ENCODE data around the gene ZNF407. TPM values are rescaled to one million over a fixed set of nuclear protein-coding genes. Genes with fewer than 3 reads are reported as not detected.

ZNF407 gene
- total RNA-seq, 1 donor from 2014 or later: 19.8 TPM

DNA sequence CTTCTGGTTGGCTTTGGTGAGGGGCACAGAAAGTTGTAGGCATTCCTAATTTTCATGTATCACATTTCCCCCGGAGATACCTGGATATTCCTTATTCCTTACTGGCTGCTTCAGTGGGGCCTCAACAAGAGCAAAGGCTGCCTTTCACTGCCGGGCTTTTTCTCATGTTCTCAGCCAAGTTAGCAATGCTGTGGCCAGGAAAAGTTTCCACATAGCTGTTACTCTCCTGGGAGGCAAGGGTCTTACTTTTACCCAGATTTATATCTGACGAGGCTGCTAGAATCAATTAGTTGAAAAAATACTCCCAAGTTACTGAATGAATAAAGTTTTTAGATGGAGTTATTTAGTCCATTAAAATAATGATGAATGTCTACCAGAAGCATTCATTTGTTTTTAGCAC is 230.5 kb downstream of the ZNF407 start:
- H3K9me3 Mint-ChIP-seq: no peaks in the 10 kb centered on the region
- DNase-seq (ENCODE audit: low spot score): no peak
- no peaks in the 10 kb centered on the region for H3K36me3 Mint-ChIP-seq (ENCODE audit: low read depth)
- intact Hi-C loops (cut with micrococcal nuclease): no loop called here
- no peaks in the 10 kb centered on the region for H3K27me3 Mint-ChIP-seq (ENCODE audit: insufficient read depth)
- no peak overlapping the region for H3K4me3 Mint-ChIP-seq
- no peak overlapping the region for H3K27ac Mint-ChIP-seq
- H3K4me1 Mint-ChIP-seq (ENCODE audit: low read depth): no peaks in the 10 kb centered on the region

DNA sequence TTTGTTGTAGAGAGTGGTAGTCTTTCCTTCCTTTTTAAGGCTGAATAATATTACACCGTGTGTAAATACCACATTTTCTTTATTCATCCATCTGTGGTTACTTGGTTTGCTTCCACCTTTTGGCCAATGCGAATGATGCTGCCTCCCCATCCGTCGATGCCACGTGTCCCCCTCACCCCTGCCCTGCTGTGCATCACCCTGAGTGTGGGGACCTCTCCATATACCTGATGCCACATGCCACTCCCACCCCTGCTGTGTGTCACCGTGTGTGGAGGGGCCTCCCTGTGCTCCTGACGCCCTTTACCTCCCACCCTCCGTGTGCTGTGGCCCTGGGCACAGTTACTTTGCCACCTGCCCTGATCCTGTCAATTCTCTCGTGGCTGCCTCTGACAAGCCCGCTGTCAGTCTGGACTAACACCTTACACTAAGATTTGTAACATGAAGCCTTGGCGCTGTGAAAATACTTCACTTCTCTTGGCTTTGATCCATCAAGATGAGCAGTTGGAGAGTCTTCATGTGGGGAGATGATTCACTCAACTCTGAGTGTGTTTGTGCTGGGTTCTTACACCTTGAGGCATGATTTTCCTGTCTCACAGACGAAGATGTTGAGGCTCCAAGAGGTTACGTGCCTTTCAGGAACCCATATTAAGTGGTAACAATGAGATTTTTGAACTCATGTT is 234.0 kb downstream of the ZNF407 start:
- DNase-seq (ENCODE audit: low spot score): no peak
- H3K27ac Mint-ChIP-seq: no peak overlapping the region
- H3K27me3 Mint-ChIP-seq (ENCODE audit: insufficient read depth): no peaks in the 10 kb centered on the region
- H3K36me3 Mint-ChIP-seq (ENCODE audit: low read depth): no peaks in the 10 kb centered on the region
- no peaks in the 10 kb centered on the region for H3K9me3 Mint-ChIP-seq
- H3K4me1 Mint-ChIP-seq (ENCODE audit: low read depth): peaks cover 8% of the 10 kb centered on the region
- intact Hi-C loops (cut with micrococcal nuclease): no loop called here
- no peak overlapping the region for H3K4me3 Mint-ChIP-seq

DNA sequence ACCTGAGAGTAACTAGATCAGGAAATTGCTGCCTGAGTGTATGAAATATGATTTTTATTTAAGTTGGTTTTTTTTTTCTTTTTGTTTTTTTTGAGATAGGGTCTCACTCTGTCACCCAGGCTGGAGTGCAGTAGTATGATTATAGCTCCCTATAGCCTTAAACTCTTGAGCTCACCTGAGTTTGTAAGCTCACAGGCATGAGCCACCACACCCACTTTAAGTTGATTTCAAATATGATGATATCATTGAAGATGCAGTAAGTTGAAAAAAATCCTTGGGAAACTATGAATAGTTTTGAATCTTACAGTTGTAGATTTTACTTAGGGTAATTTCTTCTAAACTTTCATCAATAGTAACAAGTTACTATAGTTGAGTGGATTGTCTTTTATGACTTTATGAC is 234.7 kb downstream of the ZNF407 start:
- Mint-ChIP-seq H3K27ac (no peak overlapping the region), H3K4me1 (ENCODE audit: low read depth) (peaks cover 8% of the 10 kb centered on the region), H3K36me3 (ENCODE audit: low read depth) (no peaks in the 10 kb centered on the region), H3K9me3 (no peaks in the 10 kb centered on the region), H3K4me3 (no peak overlapping the region), H3K27me3 (ENCODE audit: insufficient read depth) (no peaks in the 10 kb centered on the region)
- intact Hi-C loops (cut with micrococcal nuclease): no loop called here
- DNase-seq (ENCODE audit: low spot score): no peak

DNA sequence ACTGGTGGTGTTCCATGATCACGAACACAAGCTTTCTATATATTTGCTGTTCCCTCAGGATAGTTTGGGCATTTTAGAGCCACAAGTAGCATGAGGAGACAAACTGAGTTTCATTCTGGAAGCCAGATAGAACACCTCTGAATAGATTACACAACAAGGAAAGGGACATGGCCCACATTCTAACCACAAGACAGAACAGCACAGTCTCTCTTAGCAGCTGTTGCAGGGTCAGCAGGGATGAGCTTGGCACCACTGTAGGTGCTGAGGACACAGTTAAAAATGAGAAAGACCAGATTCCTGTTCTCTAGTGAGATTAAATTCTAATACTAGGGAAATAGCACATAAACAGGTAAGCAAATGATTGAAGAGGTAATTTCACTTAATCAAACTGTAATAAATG is 235.3 kb downstream of the ZNF407 start:
- DNase-seq (ENCODE audit: low spot score): no peak
- Mint-ChIP-seq H3K4me1 (ENCODE audit: low read depth) (peaks cover 11% of the 10 kb centered on the region), H3K4me3 (no peak overlapping the region), H3K36me3 (ENCODE audit: low read depth) (peaks cover under 1% of the 10 kb centered on the region), H3K27me3 (ENCODE audit: insufficient read depth) (no peaks in the 10 kb centered on the region), H3K9me3 (no peaks in the 10 kb centered on the region), H3K27ac (no peak overlapping the region)
- intact Hi-C loops (cut with micrococcal nuclease): no loop called here

DNA sequence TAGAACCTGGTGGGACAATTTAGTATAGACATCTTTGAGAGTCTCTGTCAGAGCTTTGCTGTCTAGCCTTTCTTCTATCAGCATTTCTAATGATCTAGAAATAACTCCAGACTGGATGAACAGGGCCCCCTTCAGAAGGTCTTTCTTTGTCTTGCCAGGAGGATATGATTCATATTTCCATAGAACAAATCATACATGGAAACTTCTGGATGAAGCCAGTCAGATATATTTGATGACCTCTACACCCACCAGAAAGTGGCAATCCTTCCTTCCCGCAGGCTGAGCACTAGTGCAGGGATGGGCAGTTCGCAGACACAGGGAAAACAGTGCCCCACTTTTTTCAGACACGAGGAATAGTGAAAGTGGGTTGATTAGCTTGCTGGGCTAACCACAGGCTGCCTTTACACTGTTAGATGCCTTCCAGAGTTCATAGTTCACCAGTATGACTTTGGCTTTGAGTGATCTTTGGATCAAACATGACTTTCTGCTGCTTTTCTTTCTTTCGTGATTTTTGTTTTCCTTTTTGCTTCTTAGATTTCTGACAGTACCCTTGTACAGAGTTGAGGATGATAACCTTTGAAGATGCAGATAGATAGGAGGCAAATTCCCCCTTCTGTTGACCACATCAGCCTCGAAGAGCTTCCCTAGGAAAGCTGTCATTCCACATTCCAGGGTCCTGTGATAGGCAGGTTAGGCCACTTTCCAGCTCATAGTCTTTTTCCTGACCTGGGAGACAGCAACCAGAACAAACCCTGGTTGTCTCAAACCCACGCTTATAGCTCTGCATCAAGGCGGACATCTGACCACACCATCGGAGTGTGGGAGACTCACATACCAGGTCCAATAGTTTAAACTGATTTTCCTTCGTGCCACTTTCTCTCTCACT is 237.0 kb downstream of the ZNF407 start:
- no peak for DNase-seq (ENCODE audit: low spot score)
- Mint-ChIP-seq H3K36me3 (ENCODE audit: low read depth) (peaks cover 4% of the 10 kb centered on the region), H3K27me3 (ENCODE audit: insufficient read depth) (no peaks in the 10 kb centered on the region), H3K27ac (no peak overlapping the region), H3K9me3 (no peaks in the 10 kb centered on the region), H3K4me1 (ENCODE audit: low read depth) (peaks cover 21% of the 10 kb centered on the region), H3K4me3 (no peak overlapping the region)
- intact Hi-C loops (cut with micrococcal nuclease): no loop called here

DNA sequence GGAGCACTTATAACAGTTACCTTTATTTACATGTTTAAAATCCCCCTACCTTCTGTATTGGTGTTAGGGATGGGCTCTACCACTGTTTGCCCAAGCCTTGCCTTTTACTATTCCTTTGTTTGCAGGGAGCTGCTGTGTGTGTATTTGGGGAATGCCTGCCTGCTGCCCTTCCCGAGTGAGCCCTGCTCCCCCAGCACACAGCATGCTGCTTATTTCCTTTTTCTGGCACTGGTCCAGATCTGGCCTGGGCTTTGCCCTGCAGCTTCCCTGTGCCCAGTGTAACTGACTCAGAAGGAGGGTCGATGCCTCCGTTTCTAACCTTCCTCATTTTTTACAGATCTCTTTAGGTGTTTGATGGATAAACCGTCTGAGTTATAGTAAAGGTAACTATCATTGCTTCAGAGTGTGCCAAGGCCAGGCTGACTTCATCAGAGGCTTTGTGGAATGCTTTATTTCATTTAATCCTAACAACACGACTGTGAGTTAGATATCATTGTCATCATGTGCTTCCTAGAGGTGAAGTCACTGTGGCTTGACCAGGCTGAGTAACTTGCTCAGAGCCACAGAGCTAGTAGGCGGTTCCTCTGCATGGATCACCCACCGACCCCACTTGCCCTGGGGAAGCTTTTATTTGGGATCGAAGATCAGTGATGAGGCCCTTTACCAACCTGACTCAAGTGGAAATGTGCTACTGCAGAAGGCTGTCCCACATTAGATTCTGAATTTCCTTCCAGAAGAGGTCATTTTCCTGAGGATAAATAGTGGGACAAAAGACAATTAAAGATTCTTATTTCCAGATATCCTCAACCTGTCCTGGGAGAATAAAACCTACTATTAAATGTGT is 238.8 kb downstream of the ZNF407 start:
- Mint-ChIP-seq H3K27ac (no peak overlapping the region), H3K9me3 (peaks cover 5% of the 10 kb centered on the region), H3K27me3 (ENCODE audit: insufficient read depth) (no peaks in the 10 kb centered on the region), H3K4me1 (ENCODE audit: low read depth) (peaks cover 40% of the 10 kb centered on the region), H3K4me3 (no peak overlapping the region), H3K36me3 (ENCODE audit: low read depth) (peaks cover 19% of the 10 kb centered on the region)
- intact Hi-C loops (cut with micrococcal nuclease): no loop called here
- DNase-seq (ENCODE audit: low spot score): no peak

DNA sequence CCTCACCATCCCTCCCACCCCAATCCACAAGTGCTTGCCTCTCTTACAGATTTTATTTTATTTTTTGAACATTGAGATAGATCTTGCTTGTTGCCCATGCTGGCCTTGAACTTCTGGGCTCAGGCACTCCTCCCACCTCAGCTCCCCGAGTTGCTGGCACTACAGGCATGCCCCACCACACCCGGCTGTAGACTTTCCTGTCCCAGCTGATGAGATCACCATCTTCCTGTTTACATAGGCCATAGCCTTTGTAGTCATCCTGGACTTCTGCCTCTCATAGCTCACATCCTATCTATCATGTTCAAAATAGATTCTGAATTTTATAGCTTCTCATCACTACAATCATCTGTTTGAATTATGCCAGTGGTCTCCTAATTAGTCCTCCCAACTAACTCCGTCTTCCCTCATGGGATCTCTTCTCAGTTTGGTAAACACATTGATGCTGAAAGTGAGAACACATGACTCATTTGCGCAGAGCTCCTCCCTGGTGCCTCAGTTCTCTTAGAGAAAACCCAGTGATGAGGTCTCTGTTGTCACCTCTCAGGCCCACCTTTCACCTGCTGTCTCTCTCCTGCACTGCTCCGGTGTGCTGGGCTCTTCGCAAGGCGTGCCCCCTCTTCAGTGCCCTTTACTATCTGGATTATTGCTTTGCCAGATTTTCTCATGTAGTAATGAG is 243.0 kb downstream of the ZNF407 start:
- Mint-ChIP-seq H3K4me1 (ENCODE audit: low read depth) (peaks cover 33% of the 10 kb centered on the region), H3K9me3 (peaks cover 5% of the 10 kb centered on the region), H3K4me3 (peak overlapping the region; percentile 19), H3K27ac (peak overlapping the region; percentile 71), H3K27me3 (ENCODE audit: insufficient read depth) (no peaks in the 10 kb centered on the region), H3K36me3 (ENCODE audit: low read depth) (peaks cover 20% of the 10 kb centered on the region)
- intact Hi-C loops (cut with micrococcal nuclease): no loop called here
- DNase-seq (ENCODE audit: low spot score): no peak

DNA sequence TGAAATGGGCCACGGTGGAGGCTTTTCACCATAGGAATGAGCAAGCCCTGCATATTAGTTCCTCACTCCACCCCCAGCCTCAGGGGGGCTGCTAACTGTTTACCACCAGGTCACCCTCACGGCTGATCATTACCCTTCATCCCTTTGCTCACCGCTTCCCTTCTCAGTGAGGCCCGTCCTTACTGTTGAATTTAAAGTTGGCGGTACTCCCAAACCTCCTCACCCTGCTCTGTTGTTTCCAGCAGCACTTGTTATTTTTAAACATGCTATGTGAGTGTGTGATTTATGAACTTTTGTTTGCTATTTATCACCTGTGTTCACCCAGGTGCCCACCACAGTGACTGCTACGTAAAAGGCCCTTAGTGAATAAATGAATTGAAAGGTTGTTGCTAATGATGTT is 243.6 kb downstream of the ZNF407 start:
- H3K4me1 Mint-ChIP-seq (ENCODE audit: low read depth): peaks cover 33% of the 10 kb centered on the region

DNA sequence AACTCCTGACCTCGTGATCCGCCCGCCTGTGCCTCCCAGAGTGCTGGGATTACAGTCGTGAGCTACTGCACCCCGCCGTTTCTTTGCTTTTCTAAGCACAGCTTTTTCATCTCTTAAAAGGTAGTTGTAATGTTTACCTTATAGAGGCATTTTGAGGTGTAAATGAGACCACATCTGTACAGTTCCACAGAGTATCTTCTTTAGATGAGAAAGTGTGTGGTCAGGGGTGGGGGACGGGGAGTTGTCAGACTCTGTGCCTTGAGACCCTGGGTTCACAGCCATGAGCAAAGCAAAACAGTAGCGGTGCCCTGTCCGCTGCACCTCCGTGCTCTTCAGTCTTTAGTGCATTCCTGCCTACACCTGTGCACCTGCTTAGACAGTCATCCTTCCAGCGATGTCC is 251.6 kb downstream of the ZNF407 start:
- intact Hi-C loops (cut with micrococcal nuclease): no loop called here
- no peaks in the 10 kb centered on the region for H3K9me3 Mint-ChIP-seq
- no peaks in the 10 kb centered on the region for H3K4me1 Mint-ChIP-seq (ENCODE audit: low read depth)
- no peak for DNase-seq (ENCODE audit: low spot score)
- H3K4me3 Mint-ChIP-seq: no peak overlapping the region
- H3K36me3 Mint-ChIP-seq (ENCODE audit: low read depth): no peaks in the 10 kb centered on the region
- no peak overlapping the region for H3K27ac Mint-ChIP-seq
- no peaks in the 10 kb centered on the region for H3K27me3 Mint-ChIP-seq (ENCODE audit: insufficient read depth)

More for the DNA sequence above, 243.6 kb downstream of the ZNF407 start:
- H3K27ac Mint-ChIP-seq: no peak overlapping the region
- H3K36me3 Mint-ChIP-seq (ENCODE audit: low read depth): peaks cover 20% of the 10 kb centered on the region
- peaks cover 5% of the 10 kb centered on the region for H3K9me3 Mint-ChIP-seq
- H3K4me3 Mint-ChIP-seq: no peak overlapping the region
- no peaks in the 10 kb centered on the region for H3K27me3 Mint-ChIP-seq (ENCODE audit: insufficient read depth)
- intact Hi-C loops (cut with micrococcal nuclease): no loop called here
- no peak for DNase-seq (ENCODE audit: low spot score)

DNA sequence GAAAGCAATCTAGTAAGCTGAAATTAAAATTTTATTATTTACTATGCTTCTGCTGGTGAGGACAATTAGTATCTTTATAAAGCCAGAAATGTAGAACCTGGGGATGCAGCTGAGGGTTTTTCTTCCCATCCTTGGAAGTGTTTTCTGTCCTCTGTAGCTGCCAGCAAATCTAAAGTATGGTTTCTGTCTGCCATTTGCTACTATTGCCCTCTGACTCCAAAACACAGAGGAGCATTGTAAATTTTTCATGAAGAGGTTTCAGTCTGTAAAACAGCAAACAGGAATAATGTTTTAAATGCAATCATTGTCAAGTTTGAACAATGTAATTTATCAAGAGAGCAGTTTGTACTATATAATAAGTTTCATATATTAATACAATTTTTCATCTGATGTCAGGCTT is 258.8 kb downstream of the ZNF407 start:
- Mint-ChIP-seq H3K27me3 (ENCODE audit: insufficient read depth) (no peaks in the 10 kb centered on the region), H3K27ac (no peak overlapping the region), H3K4me1 (ENCODE audit: low read depth) (no peaks in the 10 kb centered on the region), H3K36me3 (ENCODE audit: low read depth) (no peaks in the 10 kb centered on the region), H3K9me3 (no peaks in the 10 kb centered on the region), H3K4me3 (no peak overlapping the region)
- DNase-seq (ENCODE audit: low spot score): no peak
- intact Hi-C loops (cut with micrococcal nuclease): no loop called here

DNA sequence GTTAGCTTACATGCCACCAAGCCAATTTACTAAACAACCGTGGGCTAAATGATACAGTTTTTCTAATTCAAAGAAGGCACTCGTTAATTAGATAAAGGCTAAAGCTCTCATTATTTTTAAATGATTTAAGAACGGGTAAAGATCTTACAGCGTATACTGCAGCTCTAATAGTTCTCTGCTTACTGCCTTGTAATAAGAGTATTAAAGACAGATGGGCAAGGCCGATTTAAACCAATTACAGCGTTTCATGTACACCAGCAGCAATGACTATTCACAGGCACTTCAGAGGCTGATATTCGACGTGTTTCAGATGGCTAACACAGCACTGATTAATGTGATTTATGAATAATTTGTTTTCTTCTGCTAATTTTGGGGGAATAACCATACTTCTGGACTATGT is 259.3 kb downstream of the ZNF407 start:
- Mint-ChIP-seq H3K36me3 (ENCODE audit: low read depth) (no peaks in the 10 kb centered on the region), H3K4me3 (no peak overlapping the region), H3K27ac (no peak overlapping the region), H3K4me1 (ENCODE audit: low read depth) (no peaks in the 10 kb centered on the region), H3K27me3 (ENCODE audit: insufficient read depth) (no peaks in the 10 kb centered on the region), H3K9me3 (no peaks in the 10 kb centered on the region)
- intact Hi-C loops (cut with micrococcal nuclease): no loop called here
- no peak for DNase-seq (ENCODE audit: low spot score)

DNA sequence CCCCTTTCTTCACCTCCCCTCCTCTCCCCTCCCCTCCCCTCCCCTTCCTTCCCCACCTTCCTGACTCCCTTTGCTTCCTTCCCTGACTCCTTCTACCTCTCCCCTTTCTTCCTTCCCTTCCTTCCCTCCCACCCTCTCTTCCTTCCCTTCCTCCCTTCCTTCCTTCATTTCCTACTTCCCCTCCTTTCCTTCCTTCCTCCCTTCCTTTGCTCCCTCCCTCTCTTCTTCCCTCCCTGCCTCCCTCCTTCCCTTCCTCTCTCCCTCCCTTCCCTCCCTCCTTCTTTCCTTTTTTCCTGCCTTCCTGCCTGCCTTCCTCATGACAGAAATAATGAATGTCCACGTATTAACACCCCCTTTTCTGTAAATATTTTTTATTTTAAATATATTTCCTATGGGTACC is 260.2 kb downstream of the ZNF407 start:
- Mint-ChIP-seq H3K36me3 (ENCODE audit: low read depth) (no peaks in the 10 kb centered on the region), H3K4me1 (ENCODE audit: low read depth) (no peaks in the 10 kb centered on the region), H3K4me3 (no peak overlapping the region), H3K27me3 (ENCODE audit: insufficient read depth) (no peaks in the 10 kb centered on the region), H3K9me3 (no peaks in the 10 kb centered on the region), H3K27ac (no peak overlapping the region)
- no peak for DNase-seq (ENCODE audit: low spot score)
- intact Hi-C loops (cut with micrococcal nuclease): no loop called here

All from activated T-helper 1 cell treated with anti-CD3 and anti-CD28 coated beads, Interleukin-12 subunit alpha, Interleukin-12 subunit beta, Interleukin-2, Interleukin-4 antibody, amounts not matched to agents 30 ng/mL and 10 ng/mL and 1 ng/mL, durations not matched to agents 14 hours and 24 hours and 36 hours (primary cell).